AG04450 (cell line): ENCODE data around the gene KIF25. TPM values are rescaled to one million over a fixed set of nuclear protein-coding genes. Genes with fewer than 3 reads are reported as not detected.
"Not testable (repeated sequence)": the region's sequence is repeated elsewhere in the genome, so short reads cannot be mapped to it uniquely, and the experiment has no call there.

Experiments
- CTCF ChIA-PET: fragments of 300-600, 350-600 bp; formaldehyde crosslinking; extraction: SDS; loops from one replicate; lab custom pipeline; 2022; ENCODE audit warnings: antibody characterized with exemption, inconsistent platforms; lab: Charles Lee
- POLR2A ChIA-PET: fragments of 350-600 bp; formaldehyde crosslinking; extraction: SDS; loops from one replicate; lab custom pipeline; 2021; ENCODE audit warnings: antibody characterized with exemption, inconsistent platforms; lab: Yijun Ruan, JAX
- DNase-seq: peaks from one replicate; pipeline ENCODE4 v3.0.0-alpha.2; 2011; ENCODE audit warnings: low read depth, low spot score
- H3K27ac ChIP-seq: one replicate; pipeline ENCODE4 v1.5.1; 2012; ENCODE audit warnings: low read depth, low read length, control low read depth
- H3K27me3 ChIP-seq: one replicate; pipeline ENCODE4 v1.6.0; 2012; ENCODE audit warnings: low read length; ENCODE audit not compliant: control insufficient read depth, insufficient read depth
- H3K4me3 ChIP-seq: 2 replicates; pipeline ENCODE4 v1.5.1; 2011; ENCODE audit warnings: mild to moderate bottlenecking, low read depth, low read length, control low read depth
- H3K9me3 ChIP-seq: 2 replicates; pipeline ENCODE4 v1.5.1; 2012; ENCODE audit warnings: low read length; ENCODE audit not compliant: control insufficient read depth, insufficient read depth
- CTCF ChIP-seq: IDR thresholded peaks from 2 replicates; pipeline ENCODE4 v1.5.1; 2011; ENCODE audit warnings: low read depth, low read length, control low read depth, inconsistent platforms
- polyA plus RNA-seq: library from polyadenylated mRNA; depleted of rRNA; stranded (reverse); fragments of >200 nt; gene quantifications from 2 replicates; pipeline ENCODE4 v1.2.3, GENCODE V29; 2011

Gene KIF25
- polyA plus RNA-seq, 1 experiment, result not detected

GRCh38 chr6:167995731-167996151 is 1.7 kb upstream of the KIF25 start:
- DNase-seq, result no peak
- Histone ChIP-seq H3K9me3 (peaks cover 17% of the 10 kb centered on the region), H3K27me3 (peaks cover 2% of the 10 kb centered on the region), H3K4me3 (no peak overlapping the region), H3K27ac (no peak overlapping the region)
- CTCF ChIA-PET, result no interaction called here
- POLR2A ChIA-PET, result no interaction called here
- TF ChIP-seq CTCF, result no peak

GRCh38 chr6:167996424-167997199 is 859 bp upstream of the KIF25 start:
- no peak for DNase-seq
- ChIA-PET CTCF (no interaction called here), POLR2A (no interaction called here)
- TF ChIP-seq CTCF, result no peak
- Histone ChIP-seq H3K27ac (no peak overlapping the region), H3K9me3 (peaks cover 14% of the 10 kb centered on the region; the same call in 1 of the 2 replicates), H3K4me3 (no peak overlapping the region), H3K27me3 (peaks cover 2% of the 10 kb centered on the region)

GRCh38 chr6:167998215-167998614 is 744 bp downstream of the KIF25 start:
- CTCF ChIA-PET, result no interaction called here
- DNase-seq, result no peak

GRCh38 chr6:168000198-168001028 is 2.9 kb downstream of the KIF25 start:
- CTCF ChIA-PET, result no interaction called here
- Histone ChIP-seq H3K4me3 (no peak overlapping the region), H3K27me3 (peaks cover 19% of the 10 kb centered on the region), H3K9me3 (peaks cover 25% of the 10 kb centered on the region; the same call in 1 of the 2 replicates), H3K27ac (no peak overlapping the region)
- POLR2A ChIA-PET, result no interaction called here
- TF ChIP-seq CTCF, result no peak
- no peak for DNase-seq

More at GRCh38 chr6:167998215-167998614, 744 bp downstream of the KIF25 start:
- Histone ChIP-seq H3K27me3 (peaks cover 2% of the 10 kb centered on the region), H3K27ac (no peak overlapping the region), H3K9me3 (peaks cover 20% of the 10 kb centered on the region; the same call in 1 of the 2 replicates), H3K4me3 (no peak overlapping the region)
- POLR2A ChIA-PET, result no interaction called here
- TF ChIP-seq CTCF, result no peak

GRCh38 chr6:168001029-168001332 is 3.5 kb downstream of the KIF25 start:
- no peak for TF ChIP-seq CTCF
- DNase-seq, result no peak
- no peak overlapping the region for H3K4me3 ChIP-seq
- POLR2A ChIA-PET, result no interaction called here
- CTCF ChIA-PET, result no interaction called here
- peaks cover 19% of the 10 kb centered on the region; the same call in 1 of the 2 replicates for H3K9me3 ChIP-seq
- H3K27ac ChIP-seq, result no peak overlapping the region
- peaks cover 19% of the 10 kb centered on the region for H3K27me3 ChIP-seq

- peaks cover 14% of the 10 kb centered on the region; the same call in 1 of the 2 replicates for H3K9me3 ChIP-seq
- peaks cover 19% of the 10 kb centered on the region for H3K27me3 ChIP-seq
- POLR2A ChIA-PET, H3K27ac ChIP-seq, CTCF ChIA-PET, H3K4me3 ChIP-seq, DNase-seq: not testable (repeated sequence)
Measured at GRCh38 chr6:168001514-168001913, 4.0 kb downstream of the KIF25 start.
